Activated CD8-positive, alpha-beta memory T cell treated with anti-CD3 and anti-CD28 coated beads for 48 hours (primary cell): Measurements from ENCODE around the gene CNIH4.
"Not testable (repeated sequence)": the region's sequence is repeated elsewhere in the genome, so short reads cannot be mapped to it uniquely, and the experiment has no call there.

ENCODE experiments used
- DNase-seq, 3 experiments: peaks; one replicate each; pipeline ENCODE4 v3.0.0-alpha.2; 2020; ENCODE audit warnings: low read depth in 2 of 3, low spot score in 2 of 3

CNIH4 gene

GRCh38 chr1:224356685-224357625, at the start of gene CNIH4:
Gene CNIH4 (plus strand): TSS chr1:224356879. CDS start chr1:224356925, 46 bp downstream.
- DNase-seq = peak; percentile 58 to 84 (median 79)

- DNase-seq = no peak
Observed at GRCh38 chr1:224308064-224308463, 48.6 kb upstream of the CNIH4 start.

GRCh38 chr1:224311503-224311902, 45.2 kb upstream of the CNIH4 start:
- DNase-seq = not testable (repeated sequence)

- DNase-seq = no peak
Observed at GRCh38 chr1:224312025-224312424, 44.7 kb upstream of the CNIH4 start.

DNA sequence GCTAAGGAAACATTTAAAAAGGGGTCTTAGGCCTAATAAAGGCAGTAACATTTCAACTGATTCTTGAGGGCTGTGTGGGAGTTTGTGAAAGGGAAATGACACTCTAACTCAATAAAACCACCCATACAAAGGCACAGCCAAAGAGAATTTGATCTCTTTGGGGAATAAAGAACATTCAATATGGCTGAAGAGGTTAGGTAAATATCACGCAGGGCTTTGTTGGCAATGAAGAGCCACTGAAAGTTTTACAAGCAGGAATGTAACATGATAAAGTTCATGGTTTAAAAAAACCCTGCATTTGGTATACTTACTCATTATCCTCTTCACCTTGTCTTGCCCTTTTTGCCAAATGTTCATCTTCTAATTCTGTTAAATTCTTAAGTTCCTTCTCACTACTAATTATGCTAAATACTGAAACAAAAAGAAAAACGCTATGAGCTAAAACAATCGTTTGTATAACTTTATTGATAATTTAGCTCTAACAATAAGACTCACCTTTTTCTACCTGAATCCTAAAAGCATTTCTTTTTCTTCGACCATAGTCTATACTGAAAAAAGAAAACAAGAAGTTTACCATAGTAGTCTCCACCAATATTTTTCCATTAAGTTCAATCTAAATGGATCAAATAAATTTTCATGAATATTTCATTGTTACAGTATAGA, 39.2 kb upstream of the CNIH4 start:
- DNase-seq = no peak

DNA sequence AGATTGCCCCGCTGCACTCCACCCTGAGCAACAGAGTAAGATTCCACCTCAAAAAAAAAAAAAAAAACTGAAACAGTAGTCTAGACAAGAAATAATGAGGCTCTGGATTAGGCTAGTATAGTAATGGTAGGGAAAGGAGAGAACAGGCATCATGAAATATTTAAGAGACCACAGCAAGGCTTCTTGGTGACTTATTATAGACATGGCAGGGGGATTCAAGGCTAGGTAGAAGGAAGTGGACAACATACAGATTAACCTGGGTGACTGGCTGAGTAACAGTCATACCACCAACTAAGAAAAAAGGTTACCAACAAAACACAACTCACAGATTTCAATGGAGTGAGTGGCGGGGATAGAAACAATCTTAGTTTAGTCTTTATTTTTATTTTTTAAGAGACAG, 35.0 kb upstream of the CNIH4 start:
- no peak for DNase-seq

DNA sequence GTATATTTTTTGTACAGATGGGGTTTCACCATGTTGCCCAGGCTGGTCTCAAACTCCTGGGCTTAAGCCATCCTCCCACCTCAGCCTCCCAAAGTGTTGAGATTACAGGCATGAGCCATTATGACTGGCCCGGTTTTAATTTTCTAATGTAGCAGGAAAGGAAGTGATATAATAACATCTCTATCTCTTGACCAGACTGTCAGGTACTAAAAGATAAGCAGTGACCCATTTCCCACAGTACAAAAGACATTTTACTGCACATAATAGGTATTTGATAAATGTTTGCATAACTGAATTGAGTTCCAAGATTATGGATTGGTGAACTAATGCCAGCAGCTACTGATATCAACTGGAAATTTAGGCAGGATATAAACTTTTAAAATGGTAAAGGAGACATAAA, 30.7 kb upstream of the CNIH4 start:
- no peak for DNase-seq

DNA sequence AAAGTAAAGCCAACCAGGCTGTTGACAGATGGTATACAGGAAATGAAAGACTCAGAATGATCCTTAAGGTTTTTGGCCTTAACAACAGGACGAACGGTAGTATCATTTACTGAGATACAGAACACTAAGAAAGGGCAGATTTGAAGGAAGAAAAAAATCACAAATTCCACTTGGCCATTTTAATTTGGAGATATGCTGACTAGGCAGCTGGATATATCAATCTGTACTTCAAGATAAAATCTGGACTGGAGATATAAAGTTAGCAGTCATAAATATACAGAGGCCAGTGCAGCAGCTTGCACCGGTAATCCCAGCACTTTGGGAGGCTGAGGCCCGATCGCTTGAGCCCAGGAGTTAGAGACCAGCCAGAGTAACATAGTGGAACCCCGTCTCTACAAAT, 28.0 kb upstream of the CNIH4 start:
- DNase-seq = no peak

- no peak for DNase-seq
Observed at GRCh38 chr1:224329484-224329841, 27.2 kb upstream of the CNIH4 start.

- peak; percentile 59 to 86 (median 67) for DNase-seq
Observed at GRCh38 chr1:224329842-224330753, 26.6 kb upstream of the CNIH4 start, which contains the start of gene NVL. Gene NVL (minus strand): TSS chr1:224330172. CDS start chr1:224330127, 45 bp downstream.

- no peak for DNase-seq
Observed at GRCh38 chr1:224331326-224331725, 25.4 kb upstream of the CNIH4 start.

DNA sequence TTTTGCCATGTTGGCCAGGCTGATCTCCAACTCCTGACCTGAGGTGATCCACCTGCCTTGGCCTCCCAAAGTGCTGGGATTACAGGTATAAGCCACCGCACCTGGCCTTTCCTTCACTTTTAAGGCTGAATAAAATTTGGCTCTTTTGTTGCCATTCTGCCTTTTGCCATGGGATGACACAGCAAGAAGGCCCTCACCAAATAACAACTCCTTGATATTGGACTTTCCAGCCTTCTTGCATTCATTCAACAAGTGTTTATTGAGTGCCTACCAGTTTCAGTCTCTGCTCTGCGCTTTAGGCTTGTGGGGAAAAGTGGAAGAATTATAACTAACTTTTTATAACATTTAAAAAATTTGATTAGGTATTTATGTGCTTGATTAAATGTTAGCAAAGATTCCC, 24.9 kb upstream of the CNIH4 start:
- DNase-seq = no peak

DNA sequence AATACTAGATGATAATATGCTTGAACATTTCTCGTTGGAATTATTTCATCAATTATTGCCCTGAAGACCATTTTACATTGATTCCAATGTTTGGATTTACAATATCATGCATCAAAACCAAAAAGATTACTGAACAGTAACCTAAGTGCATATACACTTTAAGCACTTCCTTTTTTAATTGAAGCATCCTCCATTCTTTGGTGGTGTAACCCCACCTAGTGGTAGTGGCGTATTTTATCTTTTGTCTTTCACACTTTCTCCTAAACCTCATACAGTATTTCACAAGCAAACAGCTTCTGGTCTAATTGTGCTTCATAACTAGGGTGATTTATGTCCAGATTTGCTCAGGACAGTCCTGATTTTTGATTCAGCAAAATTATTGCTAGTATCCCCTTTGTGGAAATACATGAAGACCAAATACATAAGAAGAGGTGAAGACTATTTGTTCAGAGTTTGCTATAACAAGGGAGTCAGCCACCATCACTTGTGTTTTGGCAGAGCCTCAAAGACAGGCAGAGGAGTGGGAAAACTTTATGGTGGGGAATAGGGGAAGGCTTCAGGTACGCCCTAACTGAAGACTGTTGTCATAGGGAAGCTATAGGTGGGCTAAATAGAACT, 23.3 kb upstream of the CNIH4 start:
- DNase-seq = no peak

- no peak for DNase-seq
Observed at GRCh38 chr1:224333939-224334786, 22.5 kb upstream of the CNIH4 start.

GRCh38 chr1:224338150-224338838, 18.4 kb upstream of the CNIH4 start:
- no peak for DNase-seq

- no peak for DNase-seq
Observed at GRCh38 chr1:224339442-224340033, 17.1 kb upstream of the CNIH4 start.

DNA sequence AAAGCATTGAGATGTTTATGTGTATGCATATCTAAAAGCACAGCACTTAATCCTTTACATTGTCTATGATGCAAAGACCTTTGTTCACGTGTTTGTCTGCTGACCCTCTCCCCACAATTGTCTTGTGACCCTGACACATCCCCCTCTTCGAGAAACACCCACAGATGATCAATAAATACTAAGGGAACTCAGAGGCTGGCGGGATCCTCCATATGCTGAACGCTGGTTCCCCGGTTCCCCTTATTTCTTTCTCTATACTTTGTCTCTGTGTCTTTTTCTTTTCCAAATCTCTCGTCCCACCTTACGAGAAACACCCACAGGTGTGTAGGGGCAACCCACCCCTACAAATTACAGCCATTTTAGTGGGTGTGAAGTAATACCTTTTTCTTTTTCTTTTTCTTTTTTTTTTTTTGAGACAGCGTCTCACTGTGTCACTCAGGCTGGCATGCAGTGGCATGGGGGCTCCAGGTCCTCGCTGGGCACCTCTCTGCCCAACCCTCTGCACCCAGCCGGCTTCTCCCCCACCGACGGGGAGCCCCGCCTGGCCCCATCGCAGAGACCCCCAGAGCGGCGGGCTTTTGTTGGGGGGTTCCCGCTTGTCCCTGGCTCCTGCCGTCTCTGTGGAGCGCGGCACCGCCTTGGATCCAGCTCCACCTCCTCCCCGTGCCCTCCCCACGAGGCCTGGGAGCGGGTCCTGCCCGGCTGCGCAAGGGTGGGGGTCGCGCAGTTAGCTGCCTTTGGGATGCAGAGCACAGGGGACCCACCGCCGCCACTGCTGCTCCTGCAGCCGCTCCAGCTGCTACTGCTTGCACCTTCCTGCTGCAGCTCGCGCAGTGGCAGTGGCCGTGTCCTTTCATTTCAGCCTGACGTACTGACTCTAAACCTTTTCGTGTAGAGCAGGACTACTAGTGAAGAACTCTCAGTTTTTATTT, 16.0 kb upstream of the CNIH4 start:
- not testable (repeated sequence) for DNase-seq

DNA sequence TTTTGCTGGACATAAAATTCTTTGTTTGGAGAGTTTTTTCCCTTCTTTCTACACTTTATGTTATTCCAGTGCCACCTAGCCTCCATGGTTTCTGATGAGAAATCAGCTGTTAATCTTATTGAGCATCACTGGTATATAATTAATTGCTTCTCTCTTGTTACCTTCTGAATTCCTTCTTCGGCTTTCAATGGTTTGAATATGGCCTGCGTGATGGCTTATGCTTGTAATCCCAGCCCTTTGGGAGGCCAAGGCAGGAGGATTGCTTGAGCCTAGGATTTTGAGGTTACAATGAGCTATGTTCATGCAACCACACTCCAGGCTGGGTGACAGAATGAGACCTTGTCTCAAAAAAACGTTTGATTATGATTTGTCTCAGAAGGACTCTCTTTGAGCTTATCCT, 13.0 kb upstream of the CNIH4 start:
- DNase-seq = no peak
